Measurements from ENCODE around the gene ADISSP.

The ADISSP gene

GRCh38 chr20:3768342-3769130 lies 983 bp upstream of the ADISSP start (continued):
- no peak for TF ChIP-seq ZNF132 (tag by site-specific recombination; IDR thresholded peaks at IDR 0.05; ENCODE audit: borderline replicate concordance)
- TF ChIP-seq ZNF473 (tag by site-specific recombination; IDR thresholded peaks at IDR 0.05) = no peak
- TF ChIP-seq ZNF571 (tag by site-specific recombination; IDR thresholded peaks at IDR 0.05) = no peak
- no peak for TF ChIP-seq ZFP41 (tag by site-specific recombination; IDR thresholded peaks at IDR 0.05; ENCODE audit: borderline replicate concordance)
- no peak for TF ChIP-seq ZNF175 (tag by site-specific recombination; IDR thresholded peaks at IDR 0.05)
- TF ChIP-seq ZNF768 (tag by site-specific recombination; IDR thresholded peaks at IDR 0.05) = no peak
- TF ChIP-seq ZNF558 (tag by site-specific recombination; IDR thresholded peaks at IDR 0.05) = no peak
- no peak for TF ChIP-seq ZNF530 (tag by site-specific recombination; IDR thresholded peaks at IDR 0.05; ENCODE audit: low read depth)

DNA sequence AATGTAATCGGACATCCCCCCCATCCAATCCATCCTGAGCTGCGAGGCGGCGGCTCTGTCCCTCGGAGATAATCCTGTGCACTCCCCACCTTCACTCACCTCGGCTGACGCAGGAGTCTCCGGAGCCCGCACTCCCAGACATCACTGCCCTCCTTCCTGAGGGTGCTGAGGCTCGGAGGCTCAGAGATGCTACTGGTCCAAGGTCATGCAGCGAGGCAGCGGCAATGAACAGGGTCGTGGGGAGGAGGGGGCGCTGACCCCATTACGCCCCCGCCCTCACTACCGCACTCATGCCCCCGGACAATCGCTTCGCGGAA lies 485 bp downstream of the ADISSP start:
- POLR2A ChIA-PET = interaction anchor here (0.7 to 3.1 kb wide), 16 partner anchors 9 to 325 kb away, joined by 3 to 36 read pairs (median 8); partner anchors contain the start of genes AP5S1, CDC25B and SPEF1
- peak overlapping the region; percentile 74 for H3K4me3 ChIP-seq (ENCODE audit: low read depth, low read length)
- H3K36me3 ChIP-seq (ENCODE audit: control insufficient read depth in 2 of 2, insufficient read depth in 1 of 2, low read length in 2 of 2) = peaks cover 0 to 5% of the 10 kb centered on the region in 2 experiments; a peak in 2 of 3 replicates
- no peaks in the 10 kb centered on the region for H3K9me3 ChIP-seq (ENCODE audit: control insufficient read depth, insufficient read depth, low read depth, low read length)
- H3K27ac ChIP-seq (ENCODE audit: extremely low read depth, low read depth, low read length) = peak overlapping the region; percentile 67; the same call in 1 of the 2 replicates
- H3K4me1 ChIP-seq (ENCODE audit: control insufficient read depth, insufficient read depth, low read length) = peaks cover 7% of the 10 kb centered on the region
- CTCF ChIA-PET = interaction anchor here (1.1 to 10.8 kb wide), 9 partner anchors 10 to 203 kb away, joined by 3 to 133 read pairs (median 10); partner anchors contain the start of gene SPEF1
- TF ChIP-seq ZNF214 (tag by site-specific recombination; IDR thresholded peaks at IDR 0.05; ENCODE audit: borderline replicate concordance) = no peak
- peak; percentile 35; the same call in 1 of the 2 replicates for TF ChIP-seq ZBTB17 (tag by site-specific recombination; IDR thresholded peaks at IDR 0.05)
- no peak for TF ChIP-seq GLI2 (tag by site-specific recombination; IDR thresholded peaks at IDR 0.05; ENCODE audit: borderline replicate concordance, low read depth)
- peak; percentile 36 for TF ChIP-seq ZNF335 (tag by site-specific recombination; conservative IDR thresholded peaks at IDR 0.05)
- TF ChIP-seq SP3 (tag by site-specific recombination; IDR thresholded peaks at IDR 0.05) = no peak
- no peak for TF ChIP-seq ZNF148 (tag by site-specific recombination; IDR thresholded peaks at IDR 0.05; ENCODE audit: borderline replicate concordance)
- TF ChIP-seq ZNF747 (tag by site-specific recombination; IDR thresholded peaks at IDR 0.05) = no peak
- no peak for TF ChIP-seq MYNN (tag by site-specific recombination; IDR thresholded peaks at IDR 0.05; ENCODE audit: borderline replicate concordance)
- TF ChIP-seq SCRT2 (tag by site-specific recombination; IDR thresholded peaks at IDR 0.05) = no peak
- TF ChIP-seq ZNF221 (tag by site-specific recombination; IDR thresholded peaks at IDR 0.05; ENCODE audit: borderline replicate concordance) = no peak
- peak; percentile 66; the same call in 1 of the 2 replicates for TF ChIP-seq PATZ1 (tag by site-specific recombination; IDR thresholded peaks at IDR 0.05)
- TF ChIP-seq ZBTB8A (tag by site-specific recombination; IDR thresholded peaks at IDR 0.05) = no peak
- no peak for TF ChIP-seq ZNF302 (tag by site-specific recombination; IDR thresholded peaks at IDR 0.05; ENCODE audit: low read depth)
- no peak for TF ChIP-seq ZNF248 (tag by site-specific recombination; IDR thresholded peaks at IDR 0.05)
- no peak for TF ChIP-seq ZNF473 (tag by site-specific recombination; IDR thresholded peaks at IDR 0.05)
- TF ChIP-seq, protein P1, sequence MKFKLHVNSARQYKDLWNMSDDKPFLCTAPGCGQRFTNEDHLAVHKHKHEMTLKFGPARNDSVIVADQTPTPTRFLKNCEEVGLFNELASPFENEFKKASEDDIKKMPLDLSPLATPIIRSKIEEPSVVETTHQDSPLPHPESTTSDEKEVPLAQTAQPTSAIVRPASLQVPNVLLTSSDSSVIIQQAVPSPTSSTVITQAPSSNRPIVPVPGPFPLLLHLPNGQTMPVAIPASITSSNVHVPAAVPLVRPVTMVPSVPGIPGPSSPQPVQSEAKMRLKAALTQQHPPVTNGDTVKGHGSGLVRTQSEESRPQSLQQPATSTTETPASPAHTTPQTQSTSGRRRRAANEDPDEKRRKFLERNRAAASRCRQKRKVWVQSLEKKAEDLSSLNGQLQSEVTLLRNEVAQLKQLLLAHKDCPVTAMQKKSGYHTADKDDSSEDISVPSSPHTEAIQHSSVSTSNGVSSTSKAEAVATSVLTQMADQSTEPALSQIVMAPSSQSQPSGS (tag by site-specific recombination; IDR thresholded peaks at IDR 0.05; ENCODE audit: low read depth) = no peak
- TF ChIP-seq ZFP37 (tag by site-specific recombination; IDR thresholded peaks at IDR 0.05) = 0 out of 2 replicates have a peak, but pooled peaks have one; percentile 66
- TF ChIP-seq GLIS2 (tag by site-specific recombination; IDR thresholded peaks at IDR 0.05) = no peak
- no peak for TF ChIP-seq PRDM1 (tag by site-specific recombination; IDR thresholded peaks at IDR 0.05)
- no peak for TF ChIP-seq ZNF707 (tag by site-specific recombination; IDR thresholded peaks at IDR 0.05)
- no peak for TF ChIP-seq ZNF366 (tag by site-specific recombination; conservative IDR thresholded peaks at IDR 0.05)
- TF ChIP-seq HOXC10 (CRISPR knock-in tag; IDR thresholded peaks at IDR 0.05) = no peak
- TF ChIP-seq ZNF146 (tag by site-specific recombination; IDR thresholded peaks at IDR 0.05) = no peak
- TF ChIP-seq, protein P2, sequence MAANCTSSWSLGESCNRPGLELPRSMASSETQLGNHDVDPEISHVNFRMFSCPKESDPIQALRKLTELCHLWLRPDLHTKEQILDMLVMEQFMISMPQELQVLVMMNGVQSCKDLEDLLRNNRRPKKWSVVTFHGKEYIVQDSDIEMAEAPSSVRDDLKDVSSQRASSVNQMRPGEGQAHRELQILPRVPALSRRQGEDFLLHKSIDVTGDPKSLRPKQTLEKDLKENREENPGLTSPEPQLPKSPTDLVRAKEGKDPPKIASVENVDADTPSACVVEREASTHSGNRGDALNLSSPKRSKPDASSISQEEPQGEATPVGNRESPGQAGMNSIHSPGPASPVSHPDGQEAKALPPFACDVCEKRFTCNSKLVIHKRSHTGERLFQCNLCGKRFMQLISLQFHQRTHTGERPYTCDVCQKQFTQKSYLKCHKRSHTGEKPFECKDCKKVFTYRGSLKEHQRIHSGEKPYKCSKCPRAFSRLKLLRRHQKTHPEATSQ (tag by site-specific recombination; IDR thresholded peaks at IDR 0.05) = no peak
